ENCODE data around the gene CSH1.
"Not testable (repeated sequence)": the region's sequence is repeated elsewhere in the genome, so short reads cannot be mapped to it uniquely, and the experiment has no call there.

GRCh38 chr17:63904796-63905195 is 8.4 kb upstream of the CSH1 start:
- not testable (repeated sequence) for TF ChIP-seq CTCF (IDR thresholded peaks at IDR 0.05); EZH2 (IDR thresholded peaks at IDR 0.05; ENCODE audit: borderline replicate concordance, insufficient read depth, low read depth, low read length, poor library complexity, severe bottlenecking)
